H1 (cell line): Measurements from ENCODE around the gene CCNYL1. TPM values are rescaled to one million over a fixed set of nuclear protein-coding genes. Genes with fewer than 3 reads are reported as not detected.

Experiments used
- SIN3A ChIP-seq, 2 experiments: IDR thresholded peaks in 1 of 2; conservative IDR thresholded peaks in 1 of 2; 2 replicates each; pipeline ENCODE4 v1.6.1; 2011 to 2012; ENCODE audit warnings: low read length in 2 of 2, improper control_type of control experiment in 1 of 2, low read depth in 1 of 2, mild to moderate bottlenecking in 1 of 2
- polyA plus RNA-seq, 7 experiments: library from polyadenylated mRNA; depleted of rRNA in 3 of 7; stranded (reverse) in 5 of 7; unstranded in 2 of 7; fragments of >200 nt in 5 of 7; fragments of 200-250 nt in 2 of 7; gene quantifications; 1 replicate in 5 of 7; 2 replicates in 1 of 7; 4 replicates in 1 of 7; pipeline versions ENCODE4 v1.2.1 to v1.2.3, GENCODE V29; 2011 to 2013; ENCODE audit warnings: missing spikeins in 2 of 7, mixed read lengths in 2 of 7
- total RNA-seq: library from RNA; stranded (reverse); fragmentation: NEBNext Ultra II Directional; extraction: Animal tissue kit (Norgen Biotek cat#: 25700); gene quantifications from 2 replicates; pipeline ENCODE4 v1.2.1, GENCODE V29; 2021

The CCNYL1 gene
- total and polyA plus RNA-seq, 2 of the 8 experiments (the other 6 are each of a cell fraction or from before 2014, with no cell fraction given), result 13.3 to 35.4 TPM

DNA sequence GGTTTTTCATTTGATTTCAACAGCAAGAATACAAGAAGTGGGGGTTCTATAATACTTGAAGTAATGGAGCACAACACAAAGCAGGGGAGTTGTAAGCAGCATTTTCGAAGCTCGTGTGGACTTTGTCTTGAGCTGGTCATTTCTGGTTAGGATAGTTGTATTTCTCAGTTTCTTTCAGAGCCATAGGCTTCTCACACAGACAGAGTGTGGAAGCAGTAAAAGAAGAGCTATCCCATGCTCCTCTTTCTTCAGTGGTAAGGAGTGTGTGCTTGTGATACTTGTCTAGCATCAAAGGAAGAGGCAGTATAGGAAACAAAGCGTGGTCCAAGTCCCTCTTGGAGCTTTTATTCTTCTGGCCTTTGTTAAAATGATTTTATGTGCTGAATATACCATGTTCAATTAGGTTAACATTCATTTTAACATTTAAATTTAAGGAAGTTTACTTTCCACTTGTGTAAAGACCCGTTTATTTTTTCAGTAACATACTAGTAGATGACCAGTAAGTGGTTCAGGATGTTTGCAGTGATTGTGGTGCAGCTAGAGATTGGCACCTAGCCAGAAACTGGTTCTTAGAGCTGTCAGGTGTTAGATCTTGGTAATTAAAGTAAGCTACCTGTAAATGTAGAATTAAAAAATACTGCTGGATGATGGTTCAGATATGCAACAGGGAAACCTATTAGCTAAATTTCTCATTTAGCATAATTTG lies 14.6 kb downstream of the CCNYL1 start (continued):
- TF ChIP-seq SIN3A (conservative IDR thresholded peaks at IDR 0.05 in 1 of 2, IDR thresholded peaks at IDR 0.05 in 1 of 2; ENCODE audit: low read depth in 1 of 2, low read length in 2 of 2), result no peak
